Neural cell (in vitro differentiated cells): ENCODE data around the gene ZNF462. TPM values are rescaled to one million over a fixed set of nuclear protein-coding genes. Genes with fewer than 3 reads are reported as not detected.

Source experiments
- H2AFZ ChIP-seq: fragments of 200-600, 300-800 bp; sonication (generic), shearing (Covaris generic); 2 replicates; pipeline ENCODE4 v1.6.0; 2014; ENCODE audit warnings: low read depth, mild to moderate bottlenecking, antibody characterized with exemption, low read length, moderate library complexity
- H3F3A ChIP-seq: fragments of 200-600 bp; shearing (Covaris generic); 2 replicates; pipeline ENCODE4 v1.6.1; 2016; ENCODE audit warnings: mild to moderate bottlenecking, moderate library complexity, mixed read lengths, antibody characterized with exemption, low read length; ENCODE audit not compliant: insufficient read depth, poor library complexity, severe bottlenecking
- H3K27ac ChIP-seq: fragments of 200-600, 300-800 bp; sonication (generic), shearing (Covaris generic); 2 replicates; pipeline ENCODE4 v1.5.1; 2014; ENCODE audit warnings: mild to moderate bottlenecking, low read length, moderate library complexity
- H3K27me3 ChIP-seq: fragments of 300-800, 200-600 bp; sonication (generic), shearing (Covaris generic); 2 replicates; pipeline ENCODE4 v1.6.0; 2014; ENCODE audit warnings: mild to moderate bottlenecking, low read depth, low read length, moderate library complexity; ENCODE audit not compliant: insufficient read depth
- H3K36me3 ChIP-seq: fragments of 300-800, 200-600 bp; sonication (generic), shearing (Covaris generic); 2 replicates; pipeline ENCODE4 v1.5.1; 2014; ENCODE audit warnings: mild to moderate bottlenecking, antibody characterized with exemption, low read length, moderate library complexity; ENCODE audit not compliant: insufficient read depth
- H3K4me2 ChIP-seq: fragments of 300-800, 200-600 bp; sonication (generic), shearing (Covaris generic); 2 replicates; pipeline ENCODE4 v1.6.0; 2014; ENCODE audit warnings: mild to moderate bottlenecking, low read length
- H3K4me3 ChIP-seq: fragments of 300-800, 200-600 bp; sonication (generic), shearing (Covaris generic); 2 replicates; pipeline ENCODE4 v1.5.1; 2014; ENCODE audit warnings: mild to moderate bottlenecking, low read length, moderate library complexity
- H3K79me2 ChIP-seq: fragments of 200-600 bp; shearing (Covaris generic); replicated peaks from 2 replicates; pipeline ENCODE4 v1.6.0; 2014; ENCODE audit warnings: mild to moderate bottlenecking, low read length, moderate library complexity; ENCODE audit not compliant: insufficient read depth
- H3K9ac ChIP-seq: fragments of 300-800, 200-600 bp; sonication (generic), shearing (Covaris generic); 2 replicates; pipeline ENCODE4 v1.6.1; 2016; ENCODE audit warnings: mild to moderate bottlenecking, low read length, mixed read lengths
- H3K9me2 ChIP-seq: fragments of 200-600 bp; shearing (Covaris generic); 2 replicates; pipeline ENCODE4 v1.6.1; 2016; ENCODE audit warnings: mild to moderate bottlenecking, low read length, mixed read lengths; ENCODE audit not compliant: insufficient read depth
- H3K9me3 ChIP-seq: fragments of 200-600, 300-800 bp; sonication (generic), shearing (Covaris generic); 2 replicates; pipeline ENCODE4 v1.6.1; 2016; ENCODE audit warnings: mild to moderate bottlenecking, mixed run types, low read length, moderate library complexity, mixed read lengths
- H4K20me1 ChIP-seq: fragments of 200-600 bp; shearing (Covaris generic); 2 replicates; pipeline ENCODE4 v1.6.1; 2016; ENCODE audit warnings: mild to moderate bottlenecking, mixed run types; ENCODE audit not compliant: insufficient read depth
- EP300 ChIP-seq: fragments of 450-650 bp; conservative IDR thresholded peaks from 2 replicates; pipeline ENCODE4 v1.6.1; 2014; ENCODE audit warnings: antibody characterized with exemption, mild to moderate bottlenecking, moderate library complexity; ENCODE audit not compliant: poor library complexity, severe bottlenecking
- EZH2 ChIP-seq: fragments of 200-600, 300-800 bp; shearing (Covaris generic), sonication (generic); IDR thresholded peaks from 2 replicates; pipeline ENCODE4 v1.6.1; 2014; ENCODE audit warnings: antibody characterized with exemption, low read length, borderline replicate concordance, mild to moderate bottlenecking; ENCODE audit not compliant: insufficient read depth, poor library complexity, severe bottlenecking
- MXI1 ChIP-seq: fragments of 450-650 bp; conservative IDR thresholded peaks from 2 replicates; pipeline ENCODE4 v1.6.1; 2014; ENCODE audit warnings: antibody characterized with exemption, mild to moderate bottlenecking; ENCODE audit not compliant: poor library complexity, severe bottlenecking
- POLR2AphosphoS5 ChIP-seq: IDR thresholded peaks from 2 replicates; pipeline ENCODE4 v1.6.1; 2012
- RAD21 ChIP-seq: fragments of 450-650 bp; conservative IDR thresholded peaks from 2 replicates; pipeline ENCODE4 v1.6.1; 2014; ENCODE audit warnings: antibody characterized with exemption, mild to moderate bottlenecking, moderate library complexity
- SMC3 ChIP-seq: fragments of 450-650 bp; conservative IDR thresholded peaks from 2 replicates; pipeline ENCODE4 v1.6.1; 2014; ENCODE audit warnings: antibody characterized with exemption, mild to moderate bottlenecking, moderate library complexity; ENCODE audit not compliant: poor library complexity
- TAF1 ChIP-seq: IDR thresholded peaks from 2 replicates; pipeline ENCODE4 v1.6.1; 2012; ENCODE audit warnings: low read depth
- polyA plus RNA-seq: library from polyadenylated mRNA; depleted of rRNA; stranded (reverse); fragments of >200 nt; gene quantifications from 2 replicates; pipeline ENCODE4 v1.2.3, GENCODE V29; 2014
- TF ChIP-seq, protein P1 (sequence below): IDR thresholded peaks from 2 replicates; pipeline ENCODE4 v1.6.1; 2012; ENCODE audit warnings: borderline replicate concordance
- TF ChIP-seq, protein P2 (sequence below): fragments of 450-650 bp; IDR thresholded peaks from 2 replicates; pipeline ENCODE4 v1.5.1; 2014; ENCODE audit warnings: antibody characterized with exemption, mild to moderate bottlenecking, moderate library complexity; ENCODE audit not compliant: poor library complexity, severe bottlenecking

ZNF462 gene
- polyA plus RNA-seq, 1 donor from 2014 or later = 9.1 TPM

GRCh38 chr9:106929471-106930177, 66.7 kb downstream of the ZNF462 start:
- Histone ChIP-seq H2AFZ (no peak overlapping the region), H4K20me1 (no peaks in the 10 kb centered on the region), H3K27ac (no peak overlapping the region), H3K9me2 (no peaks in the 10 kb centered on the region), H3K36me3 (peaks cover 31% of the 10 kb centered on the region), H3F3A (no peaks in the 10 kb centered on the region), H3K4me2 (no peak overlapping the region), H3K79me2 (peaks cover 3% of the 10 kb centered on the region), H3K9ac (no peak overlapping the region), H3K4me3 (no peak overlapping the region), H3K27me3 (no peaks in the 10 kb centered on the region), H3K9me3 (no peaks in the 10 kb centered on the region)
- TF ChIP-seq SMC3 (no peak), TAF1 (no peak), POLR2AphosphoS5 (no peak)
- TF ChIP-seq, protein P1, sequence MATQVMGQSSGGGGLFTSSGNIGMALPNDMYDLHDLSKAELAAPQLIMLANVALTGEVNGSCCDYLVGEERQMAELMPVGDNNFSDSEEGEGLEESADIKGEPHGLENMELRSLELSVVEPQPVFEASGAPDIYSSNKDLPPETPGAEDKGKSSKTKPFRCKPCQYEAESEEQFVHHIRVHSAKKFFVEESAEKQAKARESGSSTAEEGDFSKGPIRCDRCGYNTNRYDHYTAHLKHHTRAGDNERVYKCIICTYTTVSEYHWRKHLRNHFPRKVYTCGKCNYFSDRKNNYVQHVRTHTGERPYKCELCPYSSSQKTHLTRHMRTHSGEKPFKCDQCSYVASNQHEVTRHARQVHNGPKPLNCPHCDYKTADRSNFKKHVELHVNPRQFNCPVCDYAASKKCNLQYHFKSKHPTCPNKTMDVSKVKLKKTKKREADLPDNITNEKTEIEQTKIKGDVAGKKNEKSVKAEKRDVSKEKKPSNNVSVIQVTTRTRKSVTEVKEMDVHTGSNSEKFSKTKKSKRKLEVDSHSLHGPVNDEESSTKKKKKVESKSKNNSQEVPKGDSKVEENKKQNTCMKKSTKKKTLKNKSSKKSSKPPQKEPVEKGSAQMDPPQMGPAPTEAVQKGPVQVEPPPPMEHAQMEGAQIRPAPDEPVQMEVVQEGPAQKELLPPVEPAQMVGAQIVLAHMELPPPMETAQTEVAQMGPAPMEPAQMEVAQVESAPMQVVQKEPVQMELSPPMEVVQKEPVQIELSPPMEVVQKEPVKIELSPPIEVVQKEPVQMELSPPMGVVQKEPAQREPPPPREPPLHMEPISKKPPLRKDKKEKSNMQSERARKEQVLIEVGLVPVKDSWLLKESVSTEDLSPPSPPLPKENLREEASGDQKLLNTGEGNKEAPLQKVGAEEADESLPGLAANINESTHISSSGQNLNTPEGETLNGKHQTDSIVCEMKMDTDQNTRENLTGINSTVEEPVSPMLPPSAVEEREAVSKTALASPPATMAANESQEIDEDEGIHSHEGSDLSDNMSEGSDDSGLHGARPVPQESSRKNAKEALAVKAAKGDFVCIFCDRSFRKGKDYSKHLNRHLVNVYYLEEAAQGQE = no peak

DNA sequence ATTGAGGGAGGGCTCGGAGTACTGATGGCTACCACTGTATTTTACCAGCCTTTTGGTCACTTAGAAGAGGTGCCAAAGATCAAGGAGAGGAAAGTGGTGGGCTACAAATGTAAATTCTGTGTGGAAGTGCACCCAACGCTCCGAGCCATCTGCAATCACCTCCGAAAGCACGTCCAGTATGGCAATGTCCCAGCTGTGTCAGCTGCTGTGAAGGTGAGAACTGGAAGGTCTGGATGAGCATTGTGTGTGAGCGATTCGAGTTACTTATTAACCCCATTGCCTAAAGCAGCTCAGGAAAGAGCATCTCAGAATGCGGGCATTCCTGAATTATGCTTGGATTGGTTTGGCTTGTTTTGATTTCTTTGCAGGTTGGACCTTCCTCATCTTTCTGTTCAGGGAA, 67.5 kb downstream of the ZNF462 start:
- Histone ChIP-seq H3K4me3 (no peak overlapping the region), H3K9ac (no peak overlapping the region), H3K9me2 (no peaks in the 10 kb centered on the region), H3K79me2 (peaks cover 6% of the 10 kb centered on the region), H3K9me3 (no peaks in the 10 kb centered on the region), H3K36me3 (peaks cover 30% of the 10 kb centered on the region), H3K27me3 (no peaks in the 10 kb centered on the region), H2AFZ (no peak overlapping the region), H3F3A (no peaks in the 10 kb centered on the region), H3K4me2 (no peak overlapping the region), H4K20me1 (no peaks in the 10 kb centered on the region), H3K27ac (no peak overlapping the region)
- TF ChIP-seq, protein P2, sequence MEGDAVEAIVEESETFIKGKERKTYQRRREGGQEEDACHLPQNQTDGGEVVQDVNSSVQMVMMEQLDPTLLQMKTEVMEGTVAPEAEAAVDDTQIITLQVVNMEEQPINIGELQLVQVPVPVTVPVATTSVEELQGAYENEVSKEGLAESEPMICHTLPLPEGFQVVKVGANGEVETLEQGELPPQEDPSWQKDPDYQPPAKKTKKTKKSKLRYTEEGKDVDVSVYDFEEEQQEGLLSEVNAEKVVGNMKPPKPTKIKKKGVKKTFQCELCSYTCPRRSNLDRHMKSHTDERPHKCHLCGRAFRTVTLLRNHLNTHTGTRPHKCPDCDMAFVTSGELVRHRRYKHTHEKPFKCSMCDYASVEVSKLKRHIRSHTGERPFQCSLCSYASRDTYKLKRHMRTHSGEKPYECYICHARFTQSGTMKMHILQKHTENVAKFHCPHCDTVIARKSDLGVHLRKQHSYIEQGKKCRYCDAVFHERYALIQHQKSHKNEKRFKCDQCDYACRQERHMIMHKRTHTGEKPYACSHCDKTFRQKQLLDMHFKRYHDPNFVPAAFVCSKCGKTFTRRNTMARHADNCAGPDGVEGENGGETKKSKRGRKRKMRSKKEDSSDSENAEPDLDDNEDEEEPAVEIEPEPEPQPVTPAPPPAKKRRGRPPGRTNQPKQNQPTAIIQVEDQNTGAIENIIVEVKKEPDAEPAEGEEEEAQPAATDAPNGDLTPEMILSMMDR = no peak
- TF ChIP-seq RAD21 = no peak
- no peak for TF ChIP-seq EZH2

DNA sequence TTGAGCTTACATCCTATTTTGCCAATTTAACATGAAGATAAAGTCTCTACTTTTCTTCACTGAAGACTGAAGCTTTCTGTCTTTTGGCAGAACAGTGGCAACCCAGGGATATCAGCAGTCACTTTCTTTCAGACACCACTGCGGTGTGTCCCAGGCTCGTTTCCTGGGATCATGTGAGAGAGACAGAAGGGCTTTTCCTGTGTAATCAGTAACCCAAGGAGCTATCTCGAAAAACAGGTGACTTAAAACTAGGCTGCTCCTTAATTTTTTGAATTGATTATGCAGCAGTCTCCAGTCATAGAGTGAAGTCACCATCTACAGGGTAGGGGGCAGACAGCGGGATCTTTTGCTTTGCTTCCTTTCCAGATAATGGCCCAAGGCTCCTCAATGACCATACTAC, 68.5 kb downstream of the ZNF462 start:
- no peaks in the 10 kb centered on the region for H3K9me3 ChIP-seq
- no peak overlapping the region for H3K4me2 ChIP-seq
- no peak overlapping the region for H3K27ac ChIP-seq
- peaks cover 6% of the 10 kb centered on the region for H3K79me2 ChIP-seq
- TF ChIP-seq RAD21 (no peak), SMC3 (no peak), EP300 (no peak), EZH2 (no peak), TAF1 (no peak), POLR2AphosphoS5 (no peak), MXI1 (no peak)
- TF ChIP-seq, protein P2 = no peak
- TF ChIP-seq, protein P1 = no peak
- no peaks in the 10 kb centered on the region for H3F3A ChIP-seq
- peaks cover 34% of the 10 kb centered on the region for H3K36me3 ChIP-seq
- H3K9ac ChIP-seq = no peak overlapping the region
- H3K4me3 ChIP-seq = no peak overlapping the region
- H3K9me2 ChIP-seq = no peaks in the 10 kb centered on the region
- H3K27me3 ChIP-seq = no peaks in the 10 kb centered on the region
- no peaks in the 10 kb centered on the region for H4K20me1 ChIP-seq
- no peak overlapping the region for H2AFZ ChIP-seq
